Measurements from ENCODE around the gene ATXN2.

DNA sequence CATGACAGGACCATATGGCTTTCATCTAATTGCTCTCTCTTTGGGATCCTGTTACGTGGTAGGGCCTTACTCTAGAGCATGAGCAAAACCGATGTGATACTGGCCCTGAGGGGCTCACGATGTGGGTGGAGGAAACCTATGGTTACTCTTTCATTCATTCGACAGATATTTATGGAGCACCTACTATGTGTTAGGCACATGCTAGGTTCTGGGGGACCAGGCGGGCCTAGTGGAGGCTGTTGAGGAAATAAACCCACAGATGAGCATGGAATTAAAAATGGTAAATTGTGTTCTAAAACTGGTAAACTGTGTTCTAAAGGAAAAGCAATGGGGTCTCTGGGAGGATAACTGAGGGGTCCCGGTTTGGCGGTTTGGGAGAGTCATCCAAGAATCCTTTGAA is 178.6 kb downstream of the ATXN2 start:
- no peak for TF ChIP-seq RAD21 (IDR thresholded peaks at IDR 0.05; ENCODE audit: low read depth)
- TF ChIP-seq, protein P1, sequence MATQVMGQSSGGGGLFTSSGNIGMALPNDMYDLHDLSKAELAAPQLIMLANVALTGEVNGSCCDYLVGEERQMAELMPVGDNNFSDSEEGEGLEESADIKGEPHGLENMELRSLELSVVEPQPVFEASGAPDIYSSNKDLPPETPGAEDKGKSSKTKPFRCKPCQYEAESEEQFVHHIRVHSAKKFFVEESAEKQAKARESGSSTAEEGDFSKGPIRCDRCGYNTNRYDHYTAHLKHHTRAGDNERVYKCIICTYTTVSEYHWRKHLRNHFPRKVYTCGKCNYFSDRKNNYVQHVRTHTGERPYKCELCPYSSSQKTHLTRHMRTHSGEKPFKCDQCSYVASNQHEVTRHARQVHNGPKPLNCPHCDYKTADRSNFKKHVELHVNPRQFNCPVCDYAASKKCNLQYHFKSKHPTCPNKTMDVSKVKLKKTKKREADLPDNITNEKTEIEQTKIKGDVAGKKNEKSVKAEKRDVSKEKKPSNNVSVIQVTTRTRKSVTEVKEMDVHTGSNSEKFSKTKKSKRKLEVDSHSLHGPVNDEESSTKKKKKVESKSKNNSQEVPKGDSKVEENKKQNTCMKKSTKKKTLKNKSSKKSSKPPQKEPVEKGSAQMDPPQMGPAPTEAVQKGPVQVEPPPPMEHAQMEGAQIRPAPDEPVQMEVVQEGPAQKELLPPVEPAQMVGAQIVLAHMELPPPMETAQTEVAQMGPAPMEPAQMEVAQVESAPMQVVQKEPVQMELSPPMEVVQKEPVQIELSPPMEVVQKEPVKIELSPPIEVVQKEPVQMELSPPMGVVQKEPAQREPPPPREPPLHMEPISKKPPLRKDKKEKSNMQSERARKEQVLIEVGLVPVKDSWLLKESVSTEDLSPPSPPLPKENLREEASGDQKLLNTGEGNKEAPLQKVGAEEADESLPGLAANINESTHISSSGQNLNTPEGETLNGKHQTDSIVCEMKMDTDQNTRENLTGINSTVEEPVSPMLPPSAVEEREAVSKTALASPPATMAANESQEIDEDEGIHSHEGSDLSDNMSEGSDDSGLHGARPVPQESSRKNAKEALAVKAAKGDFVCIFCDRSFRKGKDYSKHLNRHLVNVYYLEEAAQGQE (IDR thresholded peaks at IDR 0.05; ENCODE audit: low read depth) = no peak
- TF ChIP-seq MAX (IDR thresholded peaks at IDR 0.05) = no peak

Measured in Ishikawa (cell line).